Measurements from ENCODE around the gene SUGCT. TPM values are rescaled to one million over a fixed set of nuclear protein-coding genes. Genes with fewer than 3 reads are reported as not detected.

Gene SUGCT
- total and polyA plus RNA-seq, 9 of the 15 experiments (the other 6 are each of a cell fraction or from before 2014, with no cell fraction given) = 0.58 to 2.5 (median 1.4) TPM

DNA sequence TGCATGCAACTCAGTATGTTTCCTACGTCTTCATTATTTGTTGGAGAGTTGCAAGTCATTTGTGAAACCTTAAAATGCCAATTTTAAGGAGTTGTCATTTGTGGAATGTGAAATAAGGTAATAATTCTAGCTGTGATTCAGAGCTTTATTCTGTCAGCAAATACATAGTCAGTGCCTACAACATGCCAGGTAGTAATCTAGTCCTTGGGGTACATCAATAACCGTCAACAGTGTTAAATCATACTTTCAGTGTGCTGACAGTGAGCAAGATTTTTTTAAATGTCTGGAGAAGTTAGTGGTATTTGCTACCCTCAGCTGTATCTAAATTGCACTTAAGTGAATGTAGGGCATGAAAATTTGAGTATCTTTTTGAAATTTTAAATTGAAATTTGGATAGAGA, 37.1 kb upstream of the SUGCT start:
- no peak for ATAC-seq
- 90% methylated on average over 2 of the region's 2 CpGs for WGBS (ENCODE audit: insufficient coverage, low coverage, missing lambda C conversion rate)

DNA sequence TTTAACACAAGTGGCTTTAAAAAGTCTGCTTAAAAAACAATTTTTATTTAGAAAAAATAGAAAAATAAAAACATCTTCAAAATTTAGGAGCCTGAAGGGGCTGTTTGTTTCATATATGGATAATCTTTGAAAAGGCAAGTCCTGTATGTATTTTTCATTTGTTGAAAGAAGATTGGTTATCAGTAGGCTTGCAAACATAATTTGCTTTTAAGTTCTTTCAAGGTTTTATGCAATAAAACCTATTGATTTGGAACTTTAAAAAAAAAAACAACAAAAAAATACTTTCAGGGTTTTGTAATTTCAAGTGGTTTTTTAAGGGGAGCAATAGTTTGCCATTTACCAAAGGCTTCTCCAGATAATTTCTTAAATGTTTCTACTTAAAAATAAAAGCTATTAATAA, 36.0 kb upstream of the SUGCT start:
- H3K4me1 ChIP-seq (replicated peaks in 1 of 2; ENCODE audit: control insufficient read depth in 2 of 2, insufficient read depth in 2 of 2, low read length in 2 of 2) = no peaks in the 10 kb centered on the region
- H3K9me3 ChIP-seq (replicated peaks; ENCODE audit: control insufficient read depth, insufficient read depth, low read depth, low read length) = no peaks in the 10 kb centered on the region
- no peak overlapping the region for H3K9ac ChIP-seq (ENCODE audit: insufficient read depth in 1 of 2, low read depth in 2 of 2, low read length in 2 of 2)
- no peak overlapping the region for H3K4me2 ChIP-seq (ENCODE audit: insufficient read depth, low read length)
- FAIRE-seq (peak; percentile 56), DNase-seq (ENCODE audit: extremely low read depth in 1 of 4, low spot score in 3 of 4) (no peak), ATAC-seq (no peak)
- ChIA-PET POLR2A (interaction anchor here (1.1 kb wide), 1 partner anchor 314 kb away, joined by 4 read pairs; no protein-coding TSS in a partner anchor), CTCF (ENCODE audit: low intra/inter-chr PET ratio) (no interaction called here)
- in situ Hi-C loops (cut with MboI) (no loop called here), intact Hi-C loops (cut with micrococcal nuclease) (no loop called here)
- H3K9me1 ChIP-seq (ENCODE audit: control insufficient read depth, insufficient read depth, low read length) = no peaks in the 10 kb centered on the region
- no peaks in the 10 kb centered on the region for H4K20me1 ChIP-seq (replicated peaks; ENCODE audit: control insufficient read depth, insufficient read depth, low read length)
- H3K36me3 ChIP-seq (ENCODE audit: control insufficient read depth, insufficient read depth, low read length) = peaks cover 32% of the 10 kb centered on the region; the same call in 2 of the 3 replicates
- no peaks in the 10 kb centered on the region for H3K27me3 ChIP-seq (ENCODE audit: control insufficient read depth in 2 of 2, insufficient read depth in 2 of 2, low read length in 2 of 2)
- no peak overlapping the region for H2AFZ ChIP-seq (ENCODE audit: low read depth, low read length)
- H3K79me2 ChIP-seq (ENCODE audit: control insufficient read depth, insufficient read depth, low read length) = no peaks in the 10 kb centered on the region
- H3K4me3 ChIP-seq = no peak overlapping the region
- TF ChIP-seq PML (IDR thresholded peaks at IDR 0.05; ENCODE audit: low read length) (no peak), RFX7 (CRISPR knock-in tag; IDR thresholded peaks at IDR 0.05) (no peak), MCM7 (IDR thresholded peaks at IDR 0.05) (no peak), ZNF766 (CRISPR knock-in tag; conservative IDR thresholded peaks at IDR 0.05) (no peak), ZFX (CRISPR knock-in tag; IDR thresholded peaks at IDR 0.05) (no peak), BRD4 (IDR thresholded peaks at IDR 0.05) (no peak), RBM15 (IDR thresholded peaks at IDR 0.05; ENCODE audit: insufficient read depth, low read length) (no peak), KLF6 (CRISPR knock-in tag; IDR thresholded peaks at IDR 0.05; ENCODE audit: borderline replicate concordance) (no peak), STAT5B (CRISPR knock-in tag; IDR thresholded peaks at IDR 0.05) (no peak), LEF1 (IDR thresholded peaks at IDR 0.05) (no peak), MCM5 (IDR thresholded peaks at IDR 0.05; ENCODE audit: low read depth) (no peak), ZBED1 (IDR thresholded peaks at IDR 0.05) (no peak), ZNF124 (CRISPR knock-in tag; IDR thresholded peaks at IDR 0.05) (no peak), KLF1 (tag; IDR thresholded peaks at IDR 0.05) (no peak), TRIM24 (IDR thresholded peaks at IDR 0.05) (no peak), ETV5 (CRISPR knock-in tag; IDR thresholded peaks at IDR 0.05; ENCODE audit: low read depth) (no peak), BMI1 (IDR thresholded peaks at IDR 0.05; ENCODE audit: low read length) (no peak), FOXM1 (IDR thresholded peaks at IDR 0.05; ENCODE audit: low read depth) (no peak), FOXM1 (CRISPR knock-in tag; IDR thresholded peaks at IDR 0.05; ENCODE audit: low read depth) (no peak), HNRNPK (IDR thresholded peaks at IDR 0.05; ENCODE audit: low read depth, low read length, poor library complexity, severe bottlenecking) (no peak)
- no peak overlapping the region for H3K27ac ChIP-seq (ENCODE audit: extremely low read depth, low read depth, low read length)
- BruUV-seq (replicated peaks) = no TSS peak

More for the DNA sequence above, 37.1 kb upstream of the SUGCT start:
- Histone ChIP-seq H2AFZ (ENCODE audit: low read depth, low read length) (no peak overlapping the region), H3K4me3 (no peak overlapping the region), H4K20me1 (replicated peaks; ENCODE audit: control insufficient read depth, insufficient read depth, low read length) (0 out of 2 replicates have a peak, but pooled peaks cover 3% of the 10 kb centered on the region), H3K4me2 (ENCODE audit: insufficient read depth, low read length) (no peak overlapping the region), H3K9me1 (ENCODE audit: control insufficient read depth, insufficient read depth, low read length) (no peaks in the 10 kb centered on the region), H3K27me3 (ENCODE audit: control insufficient read depth in 2 of 2, insufficient read depth in 2 of 2, low read length in 2 of 2) (no peaks in the 10 kb centered on the region), H3K4me1 (replicated peaks in 1 of 2; ENCODE audit: control insufficient read depth in 2 of 2, insufficient read depth in 2 of 2, low read length in 2 of 2) (no peaks in the 10 kb centered on the region), H3K27ac (ENCODE audit: extremely low read depth, low read depth, low read length) (no peak overlapping the region), H3K36me3 (ENCODE audit: control insufficient read depth, insufficient read depth, low read length) (peaks cover 41% of the 10 kb centered on the region; the same call in 2 of the 3 replicates), H3K9ac (ENCODE audit: insufficient read depth in 1 of 2, low read depth in 2 of 2, low read length in 2 of 2) (no peak overlapping the region), H3K79me2 (ENCODE audit: control insufficient read depth, insufficient read depth, low read length) (no peaks in the 10 kb centered on the region), H3K9me3 (replicated peaks; ENCODE audit: control insufficient read depth, insufficient read depth, low read depth, low read length) (no peaks in the 10 kb centered on the region)
- ChIA-PET POLR2A (interaction anchor here (0.6 kb wide), 1 partner anchor 82 kb away, joined by 3 read pairs; no protein-coding TSS in a partner anchor), CTCF (ENCODE audit: low intra/inter-chr PET ratio) (no interaction called here)
- no TSS peak for BruUV-seq (replicated peaks)
- intact Hi-C loops (cut with micrococcal nuclease) = no loop called here
- in situ Hi-C loops (cut with MboI) = no loop called here
- DNase-seq (ENCODE audit: extremely low read depth in 1 of 4, low spot score in 3 of 4) (no peak), FAIRE-seq (peak; percentile 74)
- TF ChIP-seq ZNF274 (IDR thresholded peaks at IDR 0.05; ENCODE audit: borderline replicate concordance, low read depth, low read length) (no peak), MAFG (tag; conservative IDR thresholded peaks at IDR 0.05) (0 out of 2 replicates have a peak, but pooled peaks have one; percentile 16), HNRNPK (IDR thresholded peaks at IDR 0.05; ENCODE audit: low read depth, low read length, poor library complexity, severe bottlenecking) (no peak), SETDB1 (IDR thresholded peaks at IDR 0.05; ENCODE audit: low read length) (no peak), DMBX1 (CRISPR knock-in tag; IDR thresholded peaks at IDR 0.05; ENCODE audit: borderline replicate concordance) (no peak), ZNF316 (IDR thresholded peaks at IDR 0.05) (0 out of 2 replicates have a peak, but pooled peaks have one; percentile 28), ZNF121 (CRISPR knock-in tag; conservative IDR thresholded peaks at IDR 0.05) (no peak)

Measured in K562 (cell line).